ENCODE data around the gene ZNF142. TPM values are rescaled to one million over a fixed set of nuclear protein-coding genes. Genes with fewer than 3 reads are reported as not detected.
"Not testable (repeated sequence)": the region's sequence is repeated elsewhere in the genome, so short reads cannot be mapped to it uniquely, and the experiment has no call there.

The ZNF142 gene, protein sequence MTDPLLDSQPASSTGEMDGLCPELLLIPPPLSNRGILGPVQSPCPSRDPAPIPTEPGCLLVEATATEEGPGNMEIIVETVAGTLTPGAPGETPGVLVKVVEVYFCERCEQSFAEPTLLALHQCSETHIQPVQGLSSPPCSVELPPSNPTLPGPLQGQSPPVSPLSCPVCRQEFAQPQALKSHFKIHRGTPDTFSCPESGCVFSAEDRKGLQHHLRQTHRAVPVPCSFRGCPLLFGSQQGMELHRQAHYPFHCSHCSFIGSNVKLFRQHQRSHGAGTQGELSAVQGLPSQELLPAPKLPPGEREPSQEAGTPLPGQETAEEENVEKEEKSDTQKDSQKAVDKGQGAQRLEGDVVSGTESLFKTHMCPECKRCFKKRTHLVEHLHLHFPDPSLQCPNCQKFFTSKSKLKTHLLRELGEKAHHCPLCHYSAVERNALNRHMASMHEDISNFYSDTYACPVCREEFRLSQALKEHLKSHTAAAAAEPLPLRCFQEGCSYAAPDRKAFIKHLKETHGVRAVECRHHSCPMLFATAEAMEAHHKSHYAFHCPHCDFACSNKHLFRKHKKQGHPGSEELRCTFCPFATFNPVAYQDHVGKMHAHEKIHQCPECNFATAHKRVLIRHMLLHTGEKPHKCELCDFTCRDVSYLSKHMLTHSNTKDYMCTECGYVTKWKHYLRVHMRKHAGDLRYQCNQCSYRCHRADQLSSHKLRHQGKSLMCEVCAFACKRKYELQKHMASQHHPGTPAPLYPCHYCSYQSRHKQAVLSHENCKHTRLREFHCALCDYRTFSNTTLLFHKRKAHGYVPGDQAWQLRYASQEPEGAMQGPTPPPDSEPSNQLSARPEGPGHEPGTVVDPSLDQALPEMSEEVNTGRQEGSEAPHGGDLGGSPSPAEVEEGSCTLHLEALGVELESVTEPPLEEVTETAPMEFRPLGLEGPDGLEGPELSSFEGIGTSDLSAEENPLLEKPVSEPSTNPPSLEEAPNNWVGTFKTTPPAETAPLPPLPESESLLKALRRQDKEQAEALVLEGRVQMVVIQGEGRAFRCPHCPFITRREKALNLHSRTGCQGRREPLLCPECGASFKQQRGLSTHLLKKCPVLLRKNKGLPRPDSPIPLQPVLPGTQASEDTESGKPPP (N-terminal part only)
- polyA plus RNA-seq, result 10 to 100 TPM in 1 of 2 donors, 1 to 10 TPM in 1; 5.3 to 10.1 TPM

DNA sequence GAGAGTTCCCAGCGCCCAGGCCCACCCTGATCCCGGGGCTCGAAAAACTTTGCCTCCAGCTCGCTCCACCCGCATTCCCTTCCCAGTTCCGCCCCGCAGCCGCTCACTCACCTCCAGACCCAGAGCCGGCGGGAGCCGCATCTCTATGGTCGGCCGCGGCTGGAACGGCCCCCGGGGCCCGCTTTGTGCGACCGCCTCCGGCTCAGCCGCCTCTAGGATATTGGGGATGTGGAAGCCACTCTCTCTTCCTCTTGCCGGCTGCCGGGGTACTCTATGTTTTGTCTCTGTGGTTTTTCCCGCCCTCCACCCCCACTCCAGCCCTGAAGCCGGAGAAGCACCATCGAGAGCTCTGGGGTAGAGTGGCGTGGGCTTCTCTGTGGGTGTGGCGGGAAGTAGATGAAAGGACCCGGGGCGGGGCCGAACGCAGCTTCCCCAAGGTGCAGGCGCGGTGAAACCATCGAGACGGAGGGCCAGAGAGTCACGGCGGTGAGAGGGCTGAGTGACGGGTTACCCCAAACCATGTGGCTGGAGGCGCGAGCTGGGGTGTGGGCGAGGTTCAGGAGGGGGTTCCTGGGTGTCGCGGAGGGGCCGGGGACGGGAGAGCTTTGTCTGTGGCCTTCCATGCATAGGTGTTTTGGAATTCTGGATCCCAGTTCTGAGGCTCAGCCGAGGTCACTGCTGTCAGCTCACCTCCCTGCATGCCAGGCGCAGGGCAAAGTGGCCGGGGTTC is at the start of gene ZNF142, which contains the start of gene BCS1L:
Gene ZNF142, minus strand, starts transcription at position 366 of the 730 bp plus-strand sequence. CDS start 3,194 bp downstream, outside the sequence.
Gene BCS1L, plus strand, starts transcription at position 426 of the 730 bp plus-strand sequence. CDS start 1,305 bp downstream, outside the sequence.
- Histone ChIP-seq H3K27me3 (ENCODE audit: control insufficient read depth in 1 of 2, insufficient read depth in 2 of 2, low read length in 2 of 2) (no peaks in the 10 kb centered on the region), H3K36me3 (ENCODE audit: control insufficient read depth in 2 of 2, insufficient read depth in 2 of 2, low read length in 1 of 2) (peaks cover 18 to 28% of the 10 kb centered on the region in 2 donors)
- WGBS, 2 donors, result 0% methylated on average over 49 of the region's 49 CpGs

GRCh38 chr2:218708086-218708485 is 48.7 kb upstream of the ZNF142 start:
- H3K27ac ChIP-seq (ENCODE audit: low read depth in 2 of 2, low read length in 1 of 2), result no peak overlapping the region
- no peaks in the 10 kb centered on the region for H3K4me1 ChIP-seq (ENCODE audit: control insufficient read depth in 2 of 2, insufficient read depth in 2 of 2, low read length in 1 of 2)
- WGBS, 2 donors, result 91 to 97% methylated on average over 4 of the region's 4 CpGs
- H3K9me3 ChIP-seq (ENCODE audit: control insufficient read depth in 2 of 2, insufficient read depth in 1 of 2, low read depth in 1 of 2, low read length in 1 of 2), result no peaks in the 10 kb centered on the region
- no peaks in the 10 kb centered on the region for H3K27me3 ChIP-seq (ENCODE audit: control insufficient read depth in 1 of 2, insufficient read depth in 2 of 2, low read length in 2 of 2)
- no peaks in the 10 kb centered on the region for H3K36me3 ChIP-seq (ENCODE audit: control insufficient read depth in 2 of 2, insufficient read depth in 2 of 2, low read length in 1 of 2)
- no peak overlapping the region for H3K4me3 ChIP-seq (ENCODE audit: low read depth in 1 of 2, low read length in 2 of 2)

More for the DNA sequence above, at the start of gene ZNF142, which contains the start of gene BCS1L:
- peak within 1 kb of the TSS; percentile 75 to 81 for H3K27ac ChIP-seq (ENCODE audit: low read depth in 2 of 2, low read length in 1 of 2)
- H3K4me3 ChIP-seq (ENCODE audit: low read depth in 1 of 2, low read length in 2 of 2), result peak within 1 kb of the TSS; percentile 78 to 86
- H3K4me1 ChIP-seq (ENCODE audit: control insufficient read depth in 2 of 2, insufficient read depth in 2 of 2, low read length in 1 of 2), result peaks cover 0 to 6% of the 10 kb centered on the region in 2 donors
- H3K9me3 ChIP-seq (ENCODE audit: control insufficient read depth in 2 of 2, insufficient read depth in 1 of 2, low read depth in 1 of 2, low read length in 1 of 2), result no peaks in the 10 kb centered on the region

- H3K36me3 ChIP-seq (ENCODE audit: control insufficient read depth in 2 of 2, insufficient read depth in 2 of 2, low read length in 1 of 2), result peaks cover 4 to 8% of the 10 kb centered on the region in 2 donors
- 88 to 90% methylated on average over 4 of the region's 4 CpGs for WGBS, 2 donors
- no peak overlapping the region for H3K27ac ChIP-seq (ENCODE audit: low read depth in 2 of 2, low read length in 1 of 2)
- H3K4me1 ChIP-seq (ENCODE audit: control insufficient read depth in 2 of 2, insufficient read depth in 2 of 2, low read length in 1 of 2), result no peaks in the 10 kb centered on the region
- no peaks in the 10 kb centered on the region for H3K27me3 ChIP-seq (ENCODE audit: control insufficient read depth in 1 of 2, insufficient read depth in 2 of 2, low read length in 2 of 2)
- no peak overlapping the region for H3K4me3 ChIP-seq (ENCODE audit: low read depth in 1 of 2, low read length in 2 of 2)
- no peaks in the 10 kb centered on the region for H3K9me3 ChIP-seq (ENCODE audit: control insufficient read depth in 2 of 2, insufficient read depth in 1 of 2, low read depth in 1 of 2, low read length in 1 of 2)
These were observed 43.9 kb upstream of the ZNF142 start for GRCh38 chr2:218703341-218703740.

GRCh38 chr2:218701806-218702205 is 42.4 kb upstream of the ZNF142 start:
- H3K4me3 ChIP-seq (ENCODE audit: low read depth in 1 of 2, low read length in 2 of 2), result no peak overlapping the region
- H3K27me3 ChIP-seq (ENCODE audit: control insufficient read depth in 1 of 2, insufficient read depth in 2 of 2, low read length in 2 of 2), result no peaks in the 10 kb centered on the region
- no peaks in the 10 kb centered on the region for H3K4me1 ChIP-seq (ENCODE audit: control insufficient read depth in 2 of 2, insufficient read depth in 2 of 2, low read length in 1 of 2)
- 70 to 81% methylated on average over 2 of the region's 2 CpGs for WGBS, 2 donors
- peaks cover 7 to 11% of the 10 kb centered on the region in 2 donors for H3K36me3 ChIP-seq (ENCODE audit: control insufficient read depth in 2 of 2, insufficient read depth in 2 of 2, low read length in 1 of 2)
- H3K9me3 ChIP-seq (ENCODE audit: control insufficient read depth in 2 of 2, insufficient read depth in 1 of 2, low read depth in 1 of 2, low read length in 1 of 2), result no peaks in the 10 kb centered on the region
- no peak overlapping the region for H3K27ac ChIP-seq (ENCODE audit: low read depth in 2 of 2, low read length in 1 of 2)

DNA sequence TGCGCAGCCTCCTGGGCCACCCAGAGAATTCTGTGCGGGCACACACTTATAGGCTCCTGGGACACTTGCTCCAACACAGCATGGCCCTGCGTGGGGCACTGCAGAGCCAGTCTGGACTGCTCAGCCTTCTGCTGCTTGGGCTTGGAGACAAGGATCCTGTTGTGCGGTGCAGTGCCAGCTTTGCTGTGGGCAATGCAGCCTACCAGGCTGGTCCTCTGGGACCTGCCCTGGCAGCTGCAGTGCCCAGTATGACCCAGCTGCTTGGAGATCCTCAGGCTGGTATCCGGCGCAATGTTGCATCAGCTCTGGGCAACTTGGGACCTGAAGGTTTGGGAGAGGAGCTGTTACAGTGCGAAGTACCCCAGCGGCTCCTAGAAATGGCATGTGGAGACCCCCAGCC is 39.5 kb upstream of the ZNF142 start:
- H3K27me3 ChIP-seq (ENCODE audit: control insufficient read depth in 1 of 2, insufficient read depth in 2 of 2, low read length in 2 of 2), result no peaks in the 10 kb centered on the region
- H3K36me3 ChIP-seq (ENCODE audit: control insufficient read depth in 2 of 2, insufficient read depth in 2 of 2, low read length in 1 of 2), result peaks cover 7 to 11% of the 10 kb centered on the region in 2 donors
- no peak overlapping the region for H3K4me3 ChIP-seq (ENCODE audit: low read depth in 1 of 2, low read length in 2 of 2)
- H3K4me1 ChIP-seq (ENCODE audit: control insufficient read depth in 2 of 2, insufficient read depth in 2 of 2, low read length in 1 of 2), result no peaks in the 10 kb centered on the region
- H3K27ac ChIP-seq (ENCODE audit: low read depth in 2 of 2, low read length in 1 of 2), result no peak overlapping the region
- WGBS, 2 donors, result 92 to 95% methylated on average over 8 of the region's 8 CpGs
- no peaks in the 10 kb centered on the region for H3K9me3 ChIP-seq (ENCODE audit: control insufficient read depth in 2 of 2, insufficient read depth in 1 of 2, low read depth in 1 of 2, low read length in 1 of 2)

- H3K4me1 ChIP-seq (ENCODE audit: control insufficient read depth in 2 of 2, insufficient read depth in 2 of 2, low read length in 1 of 2), result no peaks in the 10 kb centered on the region
- no peak overlapping the region for H3K27ac ChIP-seq (ENCODE audit: low read depth in 2 of 2, low read length in 1 of 2)
- WGBS, 2 donors, result 93 to 94% methylated on average over 3 of the region's 3 CpGs
- H3K27me3 ChIP-seq (ENCODE audit: control insufficient read depth in 1 of 2, insufficient read depth in 2 of 2, low read length in 2 of 2), result no peaks in the 10 kb centered on the region
- no peaks in the 10 kb centered on the region for H3K9me3 ChIP-seq (ENCODE audit: control insufficient read depth in 2 of 2, insufficient read depth in 1 of 2, low read depth in 1 of 2, low read length in 1 of 2)
- no peak overlapping the region for H3K4me3 ChIP-seq (ENCODE audit: low read depth in 1 of 2, low read length in 2 of 2)
- peaks cover 7 to 26% of the 10 kb centered on the region in 2 donors for H3K36me3 ChIP-seq (ENCODE audit: control insufficient read depth in 2 of 2, insufficient read depth in 2 of 2, low read length in 1 of 2)
These were observed 35.2 kb upstream of the ZNF142 start for GRCh38 chr2:218694405-218695145.

- Histone ChIP-seq H3K36me3 (ENCODE audit: control insufficient read depth in 2 of 2, insufficient read depth in 2 of 2, low read length in 1 of 2) (peaks cover 0 to 18% of the 10 kb centered on the region in 2 donors), H3K9me3 (ENCODE audit: control insufficient read depth in 2 of 2, insufficient read depth in 1 of 2, low read depth in 1 of 2, low read length in 1 of 2) (no peaks in the 10 kb centered on the region), H3K4me3 (ENCODE audit: low read depth in 1 of 2, low read length in 2 of 2) (no peak overlapping the region), H3K27me3 (ENCODE audit: control insufficient read depth in 1 of 2, insufficient read depth in 2 of 2, low read length in 2 of 2) (no peaks in the 10 kb centered on the region), H3K27ac (ENCODE audit: low read depth in 2 of 2, low read length in 1 of 2) (no peak overlapping the region), H3K4me1 (ENCODE audit: control insufficient read depth in 2 of 2, insufficient read depth in 2 of 2, low read length in 1 of 2) (no peaks in the 10 kb centered on the region)
These were observed 31.8 kb upstream of the ZNF142 start for GRCh38 chr2:218691234-218691633.

- not testable (repeated sequence) for H3K9me3 ChIP-seq (ENCODE audit: control insufficient read depth in 2 of 2, insufficient read depth in 1 of 2, low read depth in 1 of 2, low read length in 1 of 2); H3K27me3 ChIP-seq (ENCODE audit: control insufficient read depth in 1 of 2, insufficient read depth in 2 of 2, low read length in 2 of 2); H3K27ac ChIP-seq (ENCODE audit: low read depth in 2 of 2, low read length in 1 of 2); H3K4me1 ChIP-seq (ENCODE audit: control insufficient read depth in 2 of 2, insufficient read depth in 2 of 2, low read length in 1 of 2); H3K4me3 ChIP-seq (ENCODE audit: low read depth in 1 of 2, low read length in 2 of 2)
- WGBS, 2 donors, result 26 to 29% methylated on average over 5 of the region's 5 CpGs
- peaks cover 0 to 11% of the 10 kb centered on the region in 2 donors for H3K36me3 ChIP-seq (ENCODE audit: control insufficient read depth in 2 of 2, insufficient read depth in 2 of 2, low read length in 1 of 2)
These were observed 28.1 kb upstream of the ZNF142 start for GRCh38 chr2:218687400-218688060.
